Activated CD4-positive, alpha-beta T cell treated with anti-CD3 and anti-CD28 coated beads, Interleukin-10, Interleukin-2, amounts not matched to agents 100 ng/mL and 50 ng/mL, durations not matched to agents 16 hours and 8 hours (primary cell): ENCODE measurements around the gene ACSS3.
"Not testable (repeated sequence)": the region's sequence is repeated elsewhere in the genome, so short reads cannot be mapped to it uniquely, and the experiment has no call there.

Source experiments
- DNase-seq: peaks from one replicate; pipeline ENCODE4 v3.0.0-alpha.2; 2020

ACSS3 gene, protein sequence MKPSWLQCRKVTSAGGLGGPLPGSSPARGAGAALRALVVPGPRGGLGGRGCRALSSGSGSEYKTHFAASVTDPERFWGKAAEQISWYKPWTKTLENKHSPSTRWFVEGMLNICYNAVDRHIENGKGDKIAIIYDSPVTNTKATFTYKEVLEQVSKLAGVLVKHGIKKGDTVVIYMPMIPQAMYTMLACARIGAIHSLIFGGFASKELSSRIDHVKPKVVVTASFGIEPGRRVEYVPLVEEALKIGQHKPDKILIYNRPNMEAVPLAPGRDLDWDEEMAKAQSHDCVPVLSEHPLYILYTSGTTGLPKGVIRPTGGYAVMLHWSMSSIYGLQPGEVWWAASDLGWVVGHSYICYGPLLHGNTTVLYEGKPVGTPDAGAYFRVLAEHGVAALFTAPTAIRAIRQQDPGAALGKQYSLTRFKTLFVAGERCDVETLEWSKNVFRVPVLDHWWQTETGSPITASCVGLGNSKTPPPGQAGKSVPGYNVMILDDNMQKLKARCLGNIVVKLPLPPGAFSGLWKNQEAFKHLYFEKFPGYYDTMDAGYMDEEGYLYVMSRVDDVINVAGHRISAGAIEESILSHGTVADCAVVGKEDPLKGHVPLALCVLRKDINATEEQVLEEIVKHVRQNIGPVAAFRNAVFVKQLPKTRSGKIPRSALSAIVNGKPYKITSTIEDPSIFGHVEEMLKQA

DNA sequence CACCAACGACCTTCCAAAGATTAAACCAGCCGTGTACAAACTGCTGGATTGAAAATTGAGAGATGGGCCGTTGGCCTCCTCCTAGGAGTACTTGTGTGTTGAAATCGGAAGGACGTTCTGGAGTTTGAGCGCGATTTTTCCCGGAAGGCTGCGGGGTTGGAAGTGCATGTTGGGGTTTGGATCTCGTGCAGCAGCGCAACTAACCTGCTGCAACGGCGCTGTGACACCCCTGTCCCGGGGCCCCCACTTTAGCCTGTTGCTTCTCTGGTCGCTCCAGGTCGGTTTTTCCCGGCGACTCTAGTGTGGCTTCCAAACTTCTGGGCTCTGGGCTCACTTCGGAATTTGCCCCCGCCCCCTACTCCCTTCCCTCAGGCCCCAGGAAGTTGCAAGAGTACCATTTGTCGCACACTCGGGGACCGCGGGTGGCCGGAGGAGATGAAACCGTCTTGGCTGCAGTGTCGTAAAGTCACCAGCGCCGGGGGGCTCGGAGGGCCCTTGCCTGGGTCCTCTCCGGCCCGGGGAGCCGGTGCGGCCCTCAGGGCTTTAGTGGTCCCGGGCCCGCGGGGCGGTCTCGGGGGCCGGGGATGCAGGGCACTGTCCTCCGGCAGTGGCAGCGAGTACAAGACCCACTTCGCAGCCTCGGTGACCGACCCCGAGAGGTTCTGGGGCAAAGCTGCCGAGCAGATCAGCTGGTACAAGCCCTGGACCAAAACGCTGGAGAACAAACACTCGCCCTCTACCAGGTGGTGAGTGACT is at the start of gene ACSS3:
TSS of gene ACSS3 (plus strand) at position 394 of the 756 bp plus-strand sequence. CDS start at position 436, 42 bp downstream.
- DNase-seq = no peak

DNA sequence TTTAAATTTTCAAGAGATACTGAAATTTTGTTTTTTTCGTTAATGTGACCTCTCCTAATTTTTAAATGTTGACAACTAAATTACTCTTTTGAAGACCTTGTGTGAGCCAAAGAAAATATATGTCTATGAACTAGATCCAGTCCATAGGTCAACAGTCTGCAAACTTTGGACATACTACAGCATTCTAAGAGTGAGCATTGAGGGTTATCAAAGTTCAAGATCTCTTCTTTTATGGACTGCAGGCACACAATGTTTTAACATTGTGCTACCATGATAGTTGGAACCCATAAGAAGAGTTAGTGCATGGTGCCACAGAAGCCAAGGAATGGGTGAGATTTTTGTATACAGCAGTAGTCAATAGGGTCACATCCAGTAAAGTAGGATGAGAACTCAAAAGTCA is 43.0 kb upstream of the ACSS3 start:
- no peak for DNase-seq

DNA sequence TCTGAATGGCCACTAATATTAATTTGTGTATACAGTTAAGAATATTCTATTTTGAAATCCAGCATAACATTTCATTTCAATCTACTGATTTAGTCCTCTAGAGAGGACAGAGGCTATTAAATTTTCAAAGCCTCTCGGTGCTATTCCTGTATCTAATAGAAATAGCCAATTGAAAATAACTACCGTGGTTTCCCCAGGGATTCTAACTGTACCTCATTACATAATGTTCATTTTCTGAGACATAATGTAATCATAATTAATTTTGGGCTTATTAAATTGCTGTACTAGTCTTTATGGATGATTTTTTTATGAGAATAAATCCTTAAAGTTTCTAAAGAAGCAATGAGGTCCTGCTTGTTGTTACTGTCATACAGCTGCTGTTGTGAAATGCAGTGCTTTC is 38.6 kb upstream of the ACSS3 start:
- no peak for DNase-seq

DNA sequence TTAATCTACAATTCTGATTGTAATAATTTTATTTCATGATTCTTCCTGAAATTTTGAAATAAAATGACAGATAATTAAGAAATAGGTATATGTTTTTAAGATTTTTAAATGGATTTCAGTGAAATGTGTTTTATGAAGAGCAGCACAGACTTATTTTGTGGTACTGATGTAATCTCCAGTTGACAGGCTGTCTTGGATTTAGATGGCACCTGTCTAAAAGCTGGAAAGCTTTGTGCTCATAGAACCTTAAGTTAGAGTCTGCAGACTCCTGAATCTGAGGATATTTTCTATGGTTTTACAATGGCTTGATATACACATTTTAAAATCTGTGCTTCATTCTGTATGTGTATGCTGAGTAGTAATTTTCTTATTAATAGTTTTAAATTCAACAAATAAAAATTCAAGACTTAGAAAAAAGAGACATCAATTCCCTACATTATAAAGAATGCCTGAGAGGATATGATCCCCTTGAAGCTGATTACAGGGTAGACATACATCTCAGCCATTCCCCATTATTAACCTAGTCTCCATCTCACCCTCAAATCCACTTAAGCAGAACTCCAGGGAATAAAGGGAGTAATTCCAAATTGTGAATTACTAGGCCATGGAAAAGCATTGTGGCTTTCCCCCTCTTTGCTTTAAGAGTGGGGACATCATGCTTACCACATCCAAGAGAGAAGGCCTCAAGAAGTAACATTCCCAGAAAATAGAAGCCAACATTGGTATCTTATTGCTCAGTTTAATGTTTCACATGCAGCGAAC is 33.7 kb upstream of the ACSS3 start:
- DNase-seq = no peak

DNA sequence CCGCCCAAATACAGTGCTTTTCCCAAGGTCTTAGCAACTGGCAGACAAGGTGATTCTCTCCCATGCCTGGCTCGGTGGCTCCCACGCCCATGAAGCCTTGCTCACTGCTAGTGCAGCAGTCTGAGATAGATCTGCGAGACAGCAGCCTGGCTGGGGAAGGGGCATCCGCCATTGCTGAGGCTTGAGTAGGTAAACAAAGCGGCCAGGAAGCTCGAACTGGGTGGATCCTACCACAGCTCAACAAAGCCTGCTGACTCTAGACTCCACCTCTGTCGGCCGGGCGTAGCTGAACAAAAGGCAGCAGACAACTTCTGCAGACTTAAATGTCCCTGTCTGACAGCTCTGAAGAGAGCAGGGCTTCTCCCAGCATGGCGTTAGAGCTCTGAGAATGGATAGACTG is 12.9 kb upstream of the ACSS3 start:
- not testable (repeated sequence) for DNase-seq

DNA sequence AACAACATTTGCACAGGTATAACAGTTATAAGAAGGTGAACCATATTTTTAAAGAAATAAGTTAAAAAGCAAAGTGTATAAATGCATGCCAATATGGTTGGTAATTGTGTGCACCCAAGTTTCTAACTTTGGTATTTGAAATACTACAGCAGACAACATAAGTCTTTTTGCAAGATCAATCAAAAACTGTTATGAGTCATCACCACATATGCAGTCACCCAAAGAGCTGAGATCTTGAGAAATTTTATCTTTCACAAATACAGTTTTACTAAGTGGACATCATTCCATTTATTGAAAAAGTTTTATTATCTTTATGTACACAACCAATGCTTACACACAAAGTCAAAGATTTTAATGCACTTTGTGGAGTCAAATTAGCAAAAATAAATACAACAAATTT is 7.0 kb upstream of the ACSS3 start:
- DNase-seq = no peak

DNA sequence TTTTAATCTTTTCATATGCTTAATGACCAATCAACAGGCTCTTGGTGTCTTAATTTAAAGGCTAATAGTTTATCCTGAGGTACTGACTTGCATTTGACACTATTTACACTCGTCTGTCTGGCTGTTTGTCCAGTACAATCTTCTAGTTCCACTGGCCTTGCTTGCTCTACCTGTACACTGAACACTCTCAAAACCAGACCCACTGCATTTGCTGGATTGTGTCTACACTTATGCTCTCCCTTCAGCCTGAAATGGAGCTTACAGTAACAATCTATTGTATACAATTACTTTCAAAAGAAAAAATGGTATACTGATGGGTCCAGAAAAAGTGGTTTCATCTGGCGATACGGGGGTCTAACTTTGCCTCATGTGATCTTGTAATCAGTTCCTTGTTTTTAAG is 2.3 kb upstream of the ACSS3 start:
- DNase-seq = no peak

DNA sequence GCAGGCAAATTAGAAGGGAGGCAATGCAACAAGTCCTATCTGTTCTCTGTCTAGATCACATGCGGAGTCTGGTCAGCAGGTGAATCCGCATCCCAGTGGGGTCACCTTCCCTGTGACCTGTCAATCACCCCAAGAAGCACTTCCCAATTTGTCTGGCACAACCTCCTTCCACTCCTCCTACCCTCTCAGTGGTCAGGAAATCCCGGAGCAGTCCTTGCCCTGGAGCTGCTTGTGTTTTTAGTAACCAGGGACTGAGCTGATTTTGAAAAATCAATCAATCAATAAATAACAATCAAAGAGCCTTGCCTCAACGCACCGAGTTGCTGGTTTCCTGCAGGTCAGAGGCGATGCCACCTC is 572 bp upstream of the ACSS3 start:
- DNase-seq = no peak

DNA sequence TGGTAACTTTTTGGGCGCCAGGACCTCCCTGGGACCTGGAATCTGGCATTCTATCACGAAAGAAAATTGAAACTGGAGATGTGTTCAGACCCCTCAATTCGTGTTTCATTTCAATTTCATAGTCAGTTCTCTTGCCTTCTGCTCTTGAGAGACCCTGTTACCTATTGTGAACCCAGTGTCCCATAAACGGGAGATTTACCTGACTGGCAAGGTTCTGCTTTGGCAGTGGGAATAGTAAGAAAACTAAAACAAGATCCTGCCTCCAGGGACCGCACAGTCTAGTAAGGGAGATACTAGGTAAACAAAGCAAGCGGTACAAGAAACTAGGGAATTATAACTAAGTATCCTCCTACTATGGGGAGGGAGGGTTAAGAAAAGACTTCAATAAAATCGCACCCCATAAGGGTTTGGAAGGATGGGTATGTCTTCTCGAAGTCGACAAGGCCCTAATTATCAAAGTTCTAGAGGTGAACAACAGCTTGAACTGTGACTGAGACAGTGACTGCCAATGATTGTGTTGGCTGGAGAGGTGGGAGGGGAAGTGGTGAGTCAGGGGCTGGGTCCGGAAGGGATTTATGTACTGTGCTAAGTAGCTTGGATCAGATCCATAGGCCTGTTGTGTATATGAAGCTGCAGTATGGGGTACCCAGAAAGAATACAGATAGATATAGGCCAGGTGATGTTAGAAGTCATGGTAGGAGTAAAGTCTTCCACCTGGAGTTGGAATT is 754 bp downstream of the ACSS3 start:
- DNase-seq = no peak

DNA sequence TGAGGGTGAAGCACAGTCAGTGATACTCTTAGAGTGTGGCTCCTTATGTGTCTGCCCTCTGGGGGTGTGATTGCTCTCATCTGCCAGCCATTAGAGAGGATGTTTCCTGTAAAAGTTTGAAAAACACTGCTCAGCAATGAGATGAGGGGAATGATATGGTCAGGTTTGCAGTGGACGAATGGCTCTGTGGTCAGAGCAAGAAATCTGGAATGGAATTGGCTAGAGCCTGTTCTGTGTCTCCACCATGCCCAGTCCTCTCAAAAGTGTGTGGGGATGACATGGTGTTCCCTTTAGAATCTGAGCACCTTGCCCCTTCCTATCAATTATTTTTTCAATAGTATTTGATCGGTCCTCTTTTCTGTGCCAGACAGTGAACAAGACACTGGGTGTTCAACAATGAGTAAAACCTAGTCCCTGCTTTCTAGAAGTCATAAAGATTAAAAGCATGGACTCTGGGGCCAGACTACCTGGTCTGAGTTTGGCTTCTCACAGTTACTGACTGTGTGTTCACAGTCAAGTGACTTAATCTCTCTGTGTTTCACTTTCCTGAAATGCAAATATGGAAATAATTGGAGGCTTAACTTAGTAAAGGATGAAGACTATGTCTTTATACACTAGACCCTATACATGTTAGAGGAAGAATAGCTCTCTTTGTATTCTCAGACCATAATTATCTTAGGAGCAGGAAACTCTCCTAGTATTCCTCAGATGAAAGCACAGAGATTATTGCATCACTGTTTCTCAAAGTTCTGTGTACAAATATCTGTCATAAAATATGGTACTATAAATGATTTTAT is 1.6 kb downstream of the ACSS3 start:
- DNase-seq = no peak

DNA sequence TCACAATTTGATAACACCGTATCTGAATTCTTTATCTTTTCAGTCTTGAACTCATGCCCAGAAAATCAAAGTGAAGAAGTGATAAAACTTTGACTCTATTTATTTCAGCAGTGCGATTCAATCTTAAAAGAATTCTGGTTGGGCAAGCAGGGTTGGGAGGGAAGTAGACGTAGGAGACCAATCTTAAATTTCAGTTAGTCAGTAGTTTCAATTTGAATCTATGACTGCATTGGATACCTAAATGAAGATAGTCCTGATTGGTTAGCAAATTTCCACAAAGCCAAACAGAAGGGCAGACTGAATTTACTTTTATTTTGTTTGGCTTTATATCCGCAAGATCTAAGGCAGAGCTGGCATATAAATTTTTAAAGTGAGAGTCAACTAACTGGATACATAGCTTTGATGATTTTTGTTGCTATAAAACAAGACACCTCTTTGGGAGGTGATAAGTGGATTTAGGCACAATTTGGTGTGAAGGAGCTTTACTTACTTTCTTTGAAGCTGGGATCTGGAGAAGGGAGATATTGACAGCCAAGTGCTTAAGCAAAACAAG is 2.6 kb downstream of the ACSS3 start:
- no peak for DNase-seq

DNA sequence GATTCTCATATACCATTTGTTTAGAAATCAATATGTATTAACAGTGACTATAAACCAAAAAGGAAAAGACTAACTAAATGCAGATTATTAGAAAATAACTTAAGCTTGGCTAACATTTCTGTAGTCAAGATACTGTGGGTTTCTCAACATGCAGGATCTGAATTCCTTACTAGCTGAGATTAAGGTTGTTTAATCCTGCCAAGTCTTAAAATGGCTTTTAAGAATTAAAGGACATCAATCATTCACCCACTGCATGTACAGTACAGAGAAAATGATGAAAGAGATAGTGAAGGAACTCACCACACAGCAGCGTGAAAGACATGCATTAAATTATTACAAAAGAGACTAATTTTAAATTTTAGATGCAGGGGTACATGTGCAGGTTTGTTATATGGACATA is 3.8 kb downstream of the ACSS3 start:
- DNase-seq = no peak

DNA sequence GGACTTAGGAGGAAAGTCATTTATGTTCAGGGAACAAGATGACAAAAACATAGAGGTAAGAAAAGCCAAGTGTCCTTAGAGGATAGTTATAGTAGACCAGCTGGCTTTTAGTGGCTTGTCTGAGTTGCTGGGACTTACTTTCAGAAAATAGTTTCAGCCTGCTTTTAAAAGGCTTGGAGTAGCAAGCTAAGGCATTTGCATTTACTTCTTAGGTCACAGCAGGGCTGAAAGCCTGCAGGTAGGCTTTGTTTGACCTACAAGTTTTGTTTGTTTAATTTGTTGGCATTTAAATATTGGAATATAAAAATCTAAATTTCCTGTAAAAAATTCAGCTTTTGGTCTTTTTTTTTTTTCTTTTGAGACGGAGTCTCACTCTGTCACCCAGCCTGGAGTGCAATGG is 5.1 kb downstream of the ACSS3 start:
- DNase-seq = no peak

DNA sequence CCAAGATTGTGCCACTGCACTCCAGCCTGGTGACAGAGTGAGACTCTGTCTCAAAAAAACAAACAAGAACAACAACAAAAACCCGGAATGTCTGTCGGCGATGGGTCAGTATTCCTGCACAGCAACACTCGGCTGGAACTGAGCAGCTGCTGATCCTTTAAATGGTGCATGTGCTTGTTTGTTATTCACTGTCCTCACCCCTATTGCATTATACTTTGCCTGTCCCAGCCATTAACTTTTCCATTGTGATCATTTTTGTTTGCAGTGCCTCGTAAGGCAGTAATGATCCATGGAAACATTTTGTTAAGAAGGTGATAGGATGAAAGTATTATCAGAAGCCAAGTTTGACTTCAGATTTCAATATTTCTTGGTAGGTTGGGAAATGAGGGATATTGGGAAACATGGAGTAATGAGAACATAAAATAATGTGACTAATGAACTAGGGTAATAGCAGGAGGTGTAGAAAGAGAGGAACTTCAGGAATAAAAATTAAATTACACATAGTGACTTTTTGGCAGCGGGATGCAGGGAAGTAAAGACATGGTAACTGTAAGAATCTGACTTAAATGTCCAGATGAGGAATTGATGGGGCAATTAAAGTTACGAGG is 6.1 kb downstream of the ACSS3 start:
- DNase-seq = no peak

DNA sequence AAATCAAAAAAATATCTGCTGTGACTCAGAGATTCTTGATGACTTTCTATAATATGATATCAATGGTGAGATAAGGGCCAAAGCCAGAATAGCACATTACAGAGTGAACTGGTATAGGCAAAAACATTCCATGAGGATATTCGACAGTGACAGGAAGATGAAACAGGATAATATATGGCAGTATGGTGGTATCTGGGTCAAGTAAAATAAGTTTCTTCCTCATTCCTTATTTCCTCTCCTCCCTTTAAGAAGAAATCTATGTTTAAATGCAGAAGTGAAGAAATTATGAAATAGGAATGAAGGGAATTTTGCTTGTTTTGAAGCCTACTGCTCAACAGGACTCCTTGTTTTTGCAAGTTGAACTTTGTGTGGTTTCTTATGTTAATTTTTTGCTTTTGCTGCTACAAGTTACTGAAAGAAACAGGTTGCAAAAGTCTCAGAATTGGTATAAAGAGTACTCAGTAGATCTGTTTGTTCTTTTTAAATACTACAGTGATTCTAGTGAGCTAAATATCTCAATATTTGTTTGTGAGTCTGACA is 7.0 kb downstream of the ACSS3 start:
- DNase-seq = no peak

DNA sequence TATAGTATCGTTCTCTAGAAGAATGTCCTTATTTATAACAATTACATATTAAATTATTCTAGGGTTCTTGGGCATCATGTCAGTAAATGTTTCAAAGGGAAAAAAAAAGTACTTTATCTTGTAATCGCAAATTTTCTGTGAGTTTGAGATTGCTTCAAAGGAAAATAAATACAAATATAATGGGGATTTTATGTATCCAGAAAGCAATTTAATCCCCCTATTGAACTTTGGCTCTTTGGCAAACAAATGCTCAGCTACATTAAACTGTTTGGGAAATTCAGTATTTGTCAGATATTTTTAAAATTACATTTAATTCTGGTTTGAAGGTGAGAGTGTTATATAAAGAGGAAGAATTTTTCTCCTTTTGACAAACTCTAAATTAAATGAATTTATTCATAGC is 8.0 kb downstream of the ACSS3 start:
- no peak for DNase-seq

DNA sequence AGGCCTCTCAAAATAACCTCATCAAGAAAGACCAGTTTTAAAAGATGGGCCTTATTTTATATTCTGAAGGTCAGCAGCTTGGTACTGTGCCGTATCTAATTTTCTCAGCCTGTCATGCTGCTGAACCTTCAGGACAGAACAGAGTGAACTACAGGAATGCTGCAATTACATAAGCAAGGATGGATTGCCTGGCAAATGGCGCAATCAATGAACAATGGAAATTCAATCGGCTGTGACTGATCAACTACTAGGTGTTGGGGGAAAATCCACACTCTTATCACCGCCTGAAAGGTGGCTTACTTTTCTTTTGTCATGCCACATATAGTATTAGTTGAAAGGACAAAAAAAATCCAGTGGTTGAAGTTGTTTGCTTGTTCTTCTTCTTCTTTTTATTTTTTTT is 8.5 kb downstream of the ACSS3 start:
- DNase-seq = no peak

DNA sequence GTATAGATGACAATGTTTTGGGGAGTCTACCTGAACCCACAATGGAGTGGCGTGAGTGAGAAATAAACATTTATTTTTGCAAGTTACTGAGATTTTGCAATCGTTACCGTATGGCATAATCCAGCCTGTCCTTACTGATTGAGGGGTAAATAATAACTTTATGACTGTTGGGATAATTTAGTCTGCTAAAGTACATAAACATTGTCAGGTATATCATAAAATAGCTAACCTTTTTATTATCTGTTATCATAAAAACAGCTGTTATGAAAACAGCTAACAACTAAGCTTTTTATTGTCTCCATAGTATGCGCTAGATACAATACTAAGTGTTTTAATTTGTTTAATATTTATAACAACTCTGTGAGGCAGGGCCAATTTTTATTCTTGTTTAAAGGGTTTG is 10.3 kb downstream of the ACSS3 start:
- DNase-seq = no peak

DNA sequence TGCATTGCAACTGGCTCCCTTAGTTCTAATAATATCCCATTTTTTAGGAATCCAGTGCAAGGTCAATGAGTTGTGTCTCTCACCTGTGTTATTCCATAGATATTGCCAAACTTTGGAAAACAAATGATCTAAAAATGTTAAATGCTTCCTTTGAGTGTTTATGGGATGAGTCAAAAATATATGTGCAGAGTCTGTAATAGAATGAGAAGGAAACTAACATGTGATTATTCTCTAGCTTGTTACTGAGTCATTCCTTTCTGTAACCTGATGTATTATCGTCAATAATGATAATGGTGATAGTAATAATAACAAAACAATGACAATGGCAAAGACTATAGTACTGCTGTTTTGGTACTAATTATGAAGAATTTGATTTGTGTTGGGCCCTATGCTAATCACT is 11.5 kb downstream of the ACSS3 start:
- DNase-seq = no peak

DNA sequence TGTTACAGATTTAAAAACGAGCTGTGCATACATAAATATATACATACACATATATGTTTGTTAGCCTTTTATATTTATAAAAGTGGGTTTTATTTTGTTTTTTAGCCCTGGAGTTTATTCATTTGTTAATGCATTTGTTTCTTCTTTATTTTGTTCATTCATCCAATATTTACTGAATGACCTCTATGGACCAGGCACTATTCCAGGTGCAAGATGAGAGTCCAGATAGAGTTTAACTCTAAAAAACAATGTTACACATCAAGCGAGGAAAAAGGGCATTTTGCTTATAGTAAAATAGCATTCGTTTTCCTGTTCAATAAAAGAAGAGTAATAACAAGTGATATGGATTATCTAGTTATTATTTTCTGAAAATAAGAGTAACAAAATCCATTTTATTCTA is 14.2 kb downstream of the ACSS3 start:
- no peak for DNase-seq
